Hippocampal formation (tissue), 2 donors: ENCODE data around the gene SLC4A7.
"Not testable (repeated sequence)": the region's sequence is repeated elsewhere in the genome, so short reads cannot be mapped to it uniquely, and the experiment has no call there.

Experiments
- DNase-seq, 2 donors: peaks; one replicate each; lab custom pipeline; 2025; lab: John Stamatoyannopoulos, UW

Gene SLC4A7

DNA sequence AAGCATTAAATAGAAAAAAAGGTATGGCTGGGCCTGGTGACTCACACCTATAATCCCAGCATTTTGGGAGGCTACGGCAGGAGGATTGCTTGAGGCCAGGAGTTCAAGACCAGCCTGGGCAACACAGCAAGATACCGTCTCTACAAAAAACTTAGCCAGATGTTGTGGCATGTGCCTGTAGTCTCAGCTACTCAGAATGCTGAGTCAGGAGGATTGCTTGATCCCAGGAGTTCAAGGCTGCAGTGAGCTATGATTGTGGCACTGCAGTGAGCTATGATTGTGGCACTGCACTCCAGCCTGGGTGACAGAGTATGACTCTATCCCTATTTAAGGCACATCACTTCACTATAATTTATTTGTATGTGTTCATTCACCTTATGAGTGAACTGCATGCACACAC lies 54.3 kb downstream of the SLC4A7 start:
- no peak for DNase-seq

- DNase-seq: no peak
Measured at GRCh38 chr3:27428446-27428845, 55.7 kb downstream of the SLC4A7 start.

- DNase-seq: no peak
Measured at GRCh38 chr3:27426926-27427325, 57.3 kb downstream of the SLC4A7 start.

DNA sequence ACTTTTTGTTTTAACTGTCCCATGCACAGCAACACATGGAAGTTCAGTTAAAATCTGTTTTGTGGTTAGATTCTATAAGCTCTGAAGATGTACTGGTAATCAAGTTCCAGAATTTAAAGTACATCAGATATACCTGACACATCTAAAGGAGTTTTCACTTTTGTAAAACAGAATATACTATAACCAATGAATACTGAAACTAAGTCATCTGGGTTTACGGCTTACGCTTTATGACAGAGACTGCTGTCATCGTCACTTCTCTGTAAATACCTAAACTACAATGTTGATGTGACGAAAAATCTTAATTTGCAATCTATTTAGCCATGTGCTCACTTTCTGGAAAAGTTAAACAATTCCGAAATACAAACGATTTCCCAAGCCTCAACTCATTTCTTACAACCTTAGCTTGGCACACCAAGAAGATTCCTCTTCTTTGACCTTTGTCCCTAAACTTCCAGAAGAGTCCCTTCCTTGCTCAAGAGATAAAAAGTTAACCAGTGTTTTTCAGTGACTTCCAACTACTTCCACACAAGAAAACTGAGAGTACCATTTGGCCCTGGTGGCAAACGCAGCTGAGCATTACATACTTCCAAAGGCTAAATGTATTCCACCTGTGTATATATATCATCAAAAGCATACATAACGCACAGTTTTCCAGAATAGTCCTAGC lies 58.2 kb downstream of the SLC4A7 start:
- DNase-seq: no peak

GRCh38 chr3:27424812-27425521 lies 59.2 kb downstream of the SLC4A7 start:
- not testable (repeated sequence) for DNase-seq

DNA sequence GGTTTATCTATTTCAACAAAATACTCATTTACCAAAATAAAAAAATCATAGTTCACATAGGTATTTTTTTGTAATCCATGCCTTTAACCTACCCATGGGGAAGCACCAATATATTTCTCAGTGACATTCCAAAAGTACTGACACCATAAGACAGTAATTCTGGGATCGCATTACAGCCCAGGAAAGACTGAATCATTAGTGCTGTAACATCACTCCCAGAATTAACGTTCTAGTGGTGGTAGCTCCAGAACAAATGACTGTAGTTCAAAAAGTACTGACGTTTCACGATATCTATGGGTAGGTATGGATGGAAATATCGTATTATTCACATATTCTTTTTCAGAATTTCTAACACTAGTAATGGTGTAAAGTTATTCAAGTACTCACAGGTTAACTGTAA lies 60.7 kb downstream of the SLC4A7 start:
- DNase-seq: no peak

GRCh38 chr3:27422617-27423016 lies 61.6 kb downstream of the SLC4A7 start:
- no peak for DNase-seq

DNA sequence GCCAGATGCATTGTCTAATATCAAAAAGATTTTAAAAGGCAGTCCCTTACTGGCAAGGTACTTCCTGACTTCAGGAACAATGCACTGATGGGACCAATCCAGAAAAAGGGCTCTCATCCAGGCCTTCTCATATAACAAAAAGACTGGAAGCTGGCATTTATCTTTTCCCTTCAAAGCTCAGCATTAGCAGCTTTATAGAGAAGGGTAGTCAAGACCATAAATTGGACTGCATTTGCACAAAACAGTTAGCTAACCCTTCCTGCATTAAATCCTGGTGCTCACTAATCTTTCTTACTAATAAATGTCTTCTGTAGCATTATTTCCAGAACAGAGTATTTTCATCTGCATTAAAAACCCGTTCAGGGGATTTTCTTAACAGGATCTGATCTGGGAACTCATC lies 69.0 kb downstream of the SLC4A7 start:
- DNase-seq: no peak

GRCh38 chr3:27392950-27393679 lies 91.1 kb downstream of the SLC4A7 start:
- no peak for DNase-seq

- not testable (repeated sequence) for DNase-seq
Measured at GRCh38 chr3:27392414-27392813, 91.8 kb downstream of the SLC4A7 start.

- no peak for DNase-seq
Measured at GRCh38 chr3:27391796-27392195, 92.4 kb downstream of the SLC4A7 start.

GRCh38 chr3:27387625-27388024 lies 96.6 kb downstream of the SLC4A7 start:
- DNase-seq: no peak

DNA sequence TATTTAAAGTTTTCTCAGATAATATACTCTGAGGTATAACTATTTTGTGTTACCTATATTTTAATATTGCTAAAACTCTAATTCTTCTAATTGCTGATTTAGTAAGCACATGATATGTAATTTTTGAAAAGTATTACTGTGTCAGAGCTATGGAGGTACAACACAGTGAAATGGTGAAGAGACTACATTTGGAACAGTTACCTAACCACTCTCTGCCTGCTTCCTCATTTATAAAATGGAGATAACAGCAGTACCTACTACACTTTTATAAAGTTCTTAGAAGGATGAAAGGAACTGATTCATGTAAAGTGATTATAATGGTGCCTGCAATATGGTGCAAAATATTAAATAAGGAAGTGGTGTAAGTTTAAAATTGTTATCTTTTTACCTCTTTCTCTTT lies 98.7 kb downstream of the SLC4A7 start:
- no peak for DNase-seq

GRCh38 chr3:27384191-27384590 lies 100.0 kb downstream of the SLC4A7 start:
- DNase-seq: no peak

DNA sequence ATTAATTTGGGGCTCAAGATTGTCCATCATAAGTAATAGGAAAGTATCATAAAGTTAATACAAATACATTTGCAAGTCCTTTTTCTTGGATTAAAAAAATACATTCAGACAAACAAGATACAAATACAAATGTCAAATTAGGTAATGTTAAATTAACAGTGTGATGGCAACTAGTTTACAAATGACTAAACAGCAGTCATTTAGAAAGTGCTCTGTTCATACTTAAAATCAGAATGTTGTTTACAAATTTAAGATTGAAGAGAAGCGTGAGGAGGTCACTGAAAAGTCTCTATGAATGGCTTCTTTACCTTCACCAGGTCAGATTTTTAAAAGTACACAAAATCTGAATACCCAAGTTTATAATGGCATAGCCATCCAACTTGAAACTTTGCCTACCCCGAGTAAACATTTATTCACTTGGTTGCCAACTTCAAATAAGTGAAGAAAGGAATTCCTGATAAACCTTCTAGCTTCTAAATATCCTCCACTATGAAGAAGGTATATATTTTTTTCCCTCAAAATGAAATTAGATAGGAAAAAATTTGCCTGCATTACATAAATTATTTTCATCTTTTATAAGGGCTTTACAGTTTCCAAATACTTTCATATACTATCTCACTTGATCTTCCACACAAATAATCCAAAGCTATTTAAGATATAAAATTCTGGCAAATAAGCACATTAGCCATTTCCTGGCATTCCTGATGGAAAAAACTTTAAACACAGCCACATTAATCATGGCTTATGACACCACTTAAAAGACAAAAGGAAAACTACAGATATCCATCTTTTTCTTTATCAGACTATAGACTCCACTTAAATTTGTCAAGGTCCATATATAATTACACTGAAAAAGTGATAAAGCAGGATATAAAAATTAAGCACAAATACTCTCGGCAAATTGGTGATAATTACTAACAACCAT lies 103.5 kb downstream of the SLC4A7 start:
- no peak for DNase-seq

- no peak for DNase-seq
Measured at GRCh38 chr3:27378331-27378730, 105.9 kb downstream of the SLC4A7 start.

GRCh38 chr3:27376109-27376772 lies 107.9 kb downstream of the SLC4A7 start:
- no peak for DNase-seq

- peak; percentile 58 to 75 for DNase-seq
Measured at GRCh38 chr3:27368831-27369607, 115.2 kb downstream of the SLC4A7 start, which contains the start of gene NEK10. NEK10 (minus strand) TSS chr3:27369383; CDS start chr3:27352882, 16,501 bp downstream.

GRCh38 chr3:27366062-27366591 lies 118.1 kb downstream of the SLC4A7 start:
- DNase-seq: no peak
